Smooth muscle cell of the brain vasculature (primary cell): ENCODE results near the gene SACS.

Experiments used
- DNase-seq: peaks from one replicate; pipeline ENCODE4 v3.0.0-alpha.2; 2012; ENCODE audit warnings: low read depth, low spot score

Gene SACS

GRCh38 chr13:23289917-23290357 lies 143.6 kb downstream of the SACS start:
- no peak for DNase-seq

- no peak for DNase-seq
These were observed 144.5 kb downstream of the SACS start for GRCh38 chr13:23288995-23289394.

- no peak for DNase-seq
These were observed 144.9 kb downstream of the SACS start for GRCh38 chr13:23288564-23288963.

GRCh38 chr13:23279321-23279720 lies 154.2 kb downstream of the SACS start:
- no peak for DNase-seq
